Midbrain (tissue), 1 donor: Measurements from ENCODE around the gene CLDN22.

Source experiments
- DNase-seq: peaks from one replicate; lab custom pipeline; 2025; lab: John Stamatoyannopoulos, UW

CLDN22 gene

DNA sequence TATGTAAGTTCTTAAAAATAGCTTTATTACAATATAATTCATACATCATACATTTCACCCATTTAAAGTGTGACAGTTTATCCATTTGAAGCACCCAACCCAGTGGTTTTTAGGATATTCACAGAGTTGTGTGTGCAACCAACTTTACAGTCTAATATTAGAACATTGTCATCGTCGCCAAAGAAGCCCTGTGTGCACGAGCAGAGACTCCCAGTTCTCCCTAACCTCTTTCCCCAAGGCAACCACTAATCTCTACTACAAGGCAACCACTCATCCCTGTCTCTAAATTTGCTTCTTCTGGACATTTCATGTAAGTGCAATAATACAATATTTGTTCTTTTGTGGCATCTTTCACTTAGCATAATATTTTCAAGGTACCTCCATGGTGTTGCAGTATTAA lies 47.7 kb downstream of the CLDN22 start:
- no peak for DNase-seq

DNA sequence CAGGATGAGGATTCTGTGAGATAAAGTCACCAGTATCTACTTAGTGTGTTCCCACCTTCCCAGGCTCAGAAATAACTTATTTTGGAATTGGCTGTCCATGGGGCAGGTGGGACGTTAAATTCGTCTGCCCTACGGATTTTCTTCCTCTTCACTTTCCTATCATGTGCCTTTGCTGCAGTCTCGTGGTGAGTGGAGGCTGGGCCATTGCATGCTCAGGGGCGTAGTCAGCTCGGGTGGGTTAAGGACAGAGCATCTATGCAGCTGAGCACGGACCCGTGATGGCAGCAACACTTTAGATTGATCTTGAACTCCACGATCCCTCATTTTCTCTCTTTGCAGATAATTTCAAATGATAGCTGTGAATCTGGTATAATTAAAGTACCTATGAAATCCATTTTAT lies 51.5 kb downstream of the CLDN22 start:
- DNase-seq: no peak
